Activated CD4-positive, alpha-beta T cell treated with anti-CD3 and anti-CD28 coated beads for 1 hour (primary cell): ENCODE measurements around the gene EAPP.
"Not testable (repeated sequence)": the region's sequence is repeated elsewhere in the genome, so short reads cannot be mapped to it uniquely, and the experiment has no call there.

Source experiments
- DNase-seq: peaks from one replicate; pipeline ENCODE4 v3.0.0-alpha.2; 2020

The EAPP gene

GRCh38 chr14:34539407-34540180 lies at the start of gene EAPP:
Gene EAPP, minus strand, starts transcription at chr14:34539701. Its CDS starts 73 bp downstream, at chr14:34539628.
- peak; percentile 89 for DNase-seq

DNA sequence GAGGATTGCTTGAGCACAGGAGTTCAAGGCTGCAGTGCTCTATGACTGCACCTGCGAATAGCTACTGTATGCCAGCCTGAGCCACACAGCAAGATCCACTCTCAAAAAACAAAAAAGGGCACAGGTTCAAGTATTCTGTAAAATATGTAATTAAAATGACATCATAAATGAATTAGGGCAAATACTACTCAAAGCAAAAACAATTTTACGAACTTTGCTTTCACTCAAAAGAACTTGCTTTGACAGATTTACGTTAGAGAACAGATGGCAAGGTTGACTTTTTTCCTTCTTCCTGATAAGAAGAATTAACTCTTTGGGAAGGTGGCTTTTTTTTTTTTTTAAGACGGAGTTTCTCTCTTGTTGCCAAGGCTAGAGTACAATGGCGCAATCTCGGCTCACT lies 44.0 kb upstream of the EAPP start:
- DNase-seq: no peak

DNA sequence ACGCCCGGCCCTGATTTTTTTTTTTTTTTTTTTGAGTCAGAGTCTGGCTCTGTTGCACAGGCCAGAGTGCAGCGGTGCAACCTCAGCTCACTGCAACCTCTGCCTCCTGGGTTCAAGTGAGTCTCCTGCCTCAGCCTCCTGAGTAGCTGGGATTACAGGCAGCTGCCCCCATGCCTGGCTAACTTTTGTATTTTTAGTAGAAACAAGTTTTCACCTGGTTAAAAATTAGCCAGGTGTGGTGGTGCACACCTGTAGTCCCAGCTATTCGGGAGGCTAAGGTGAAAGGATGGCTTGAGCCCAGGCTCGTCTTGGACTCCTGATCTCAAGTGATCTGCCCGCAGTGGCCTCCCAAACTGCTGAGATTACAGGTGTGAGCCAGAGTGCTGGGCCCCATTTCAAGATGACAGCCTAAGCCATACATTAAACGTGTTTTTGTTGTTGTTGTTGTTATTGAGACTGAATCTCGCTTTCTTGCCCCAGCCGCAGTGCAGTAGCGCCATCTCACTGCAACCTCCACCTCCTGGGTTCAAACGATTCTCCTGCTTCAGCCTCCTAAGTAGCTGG lies 42.7 kb upstream of the EAPP start:
- no peak for DNase-seq

DNA sequence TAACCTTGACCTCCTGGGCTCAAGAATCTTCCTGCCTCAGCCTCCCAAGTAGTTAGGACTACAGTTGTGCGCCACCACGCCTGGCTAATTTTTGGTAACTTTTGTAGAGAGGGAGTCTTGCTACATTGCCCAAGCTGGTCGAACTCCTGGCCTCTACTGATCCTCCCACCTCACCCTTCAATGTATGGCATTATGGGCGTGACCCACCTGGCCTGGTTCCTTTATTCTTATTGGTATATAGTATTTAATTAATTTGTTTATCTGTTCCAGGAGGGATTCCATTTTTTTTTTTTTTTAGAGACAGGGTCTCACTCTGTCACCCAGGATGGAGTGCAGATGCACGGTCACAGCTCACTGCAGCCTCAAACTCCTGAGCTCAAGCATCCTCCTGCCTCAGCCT lies 40.9 kb upstream of the EAPP start:
- DNase-seq: no peak

GRCh38 chr14:34571771-34572170 lies 32.3 kb upstream of the EAPP start:
- DNase-seq: no peak

GRCh38 chr14:34569750-34570149 lies 30.2 kb upstream of the EAPP start:
- DNase-seq: no peak

DNA sequence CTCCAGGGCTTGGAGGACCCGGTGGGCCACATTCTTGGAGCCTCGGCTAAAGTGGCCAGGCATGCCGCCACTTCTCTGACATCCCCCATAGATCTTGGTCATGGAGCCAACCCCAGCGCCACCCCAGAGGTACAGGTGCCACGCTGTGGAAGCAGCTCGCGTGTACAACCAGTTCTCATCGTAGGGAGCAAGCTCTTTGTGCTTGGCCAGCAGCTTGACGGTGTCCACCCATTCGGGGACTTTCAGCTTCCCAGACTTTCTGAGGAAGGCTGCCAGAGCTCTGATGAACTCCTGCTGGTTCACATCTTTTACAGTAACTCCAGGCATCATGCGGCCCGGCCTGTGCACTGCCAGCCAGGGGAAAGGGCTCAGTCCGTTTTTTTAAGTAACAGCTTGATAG lies 29.3 kb upstream of the EAPP start:
- no peak for DNase-seq

- no peak for DNase-seq
Observed at GRCh38 chr14:34562776-34563150, 23.3 kb upstream of the EAPP start.

DNA sequence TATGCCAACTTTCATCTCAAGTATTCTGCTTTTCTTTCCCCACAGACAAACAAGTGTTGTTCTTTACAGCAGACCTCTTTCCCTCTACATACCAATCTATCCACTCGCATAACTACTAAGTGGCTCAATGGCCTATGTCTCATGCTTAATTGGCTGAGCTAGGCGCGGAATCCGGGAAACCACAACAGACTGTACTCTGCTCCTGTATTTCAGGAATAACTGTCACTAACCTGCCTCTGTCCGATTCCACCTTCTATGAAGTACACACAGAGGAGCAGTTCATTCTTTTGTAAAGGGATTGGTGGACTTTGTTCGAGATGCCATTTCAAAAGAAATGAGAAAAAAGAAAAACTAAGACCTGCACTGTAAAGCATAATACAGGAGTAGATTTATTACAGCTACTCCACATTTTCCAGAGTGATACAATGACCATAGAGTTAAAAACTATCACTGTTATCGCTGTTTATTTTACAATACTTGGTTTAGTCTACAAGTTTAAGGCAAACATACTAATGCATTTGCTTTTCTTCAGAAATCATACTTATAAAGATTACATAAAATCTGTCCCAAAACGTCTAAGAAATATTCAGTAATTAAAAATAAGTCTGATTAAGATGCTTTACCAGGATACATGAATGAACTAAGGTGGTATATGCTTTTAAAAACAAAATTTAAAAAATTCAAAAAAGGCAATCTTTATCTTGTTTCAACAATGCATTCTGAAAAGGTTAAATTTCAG lies 22.7 kb upstream of the EAPP start:
- DNase-seq: not testable (repeated sequence)

GRCh38 chr14:34556498-34556829 lies 17.0 kb upstream of the EAPP start:
- not testable (repeated sequence) for DNase-seq

DNA sequence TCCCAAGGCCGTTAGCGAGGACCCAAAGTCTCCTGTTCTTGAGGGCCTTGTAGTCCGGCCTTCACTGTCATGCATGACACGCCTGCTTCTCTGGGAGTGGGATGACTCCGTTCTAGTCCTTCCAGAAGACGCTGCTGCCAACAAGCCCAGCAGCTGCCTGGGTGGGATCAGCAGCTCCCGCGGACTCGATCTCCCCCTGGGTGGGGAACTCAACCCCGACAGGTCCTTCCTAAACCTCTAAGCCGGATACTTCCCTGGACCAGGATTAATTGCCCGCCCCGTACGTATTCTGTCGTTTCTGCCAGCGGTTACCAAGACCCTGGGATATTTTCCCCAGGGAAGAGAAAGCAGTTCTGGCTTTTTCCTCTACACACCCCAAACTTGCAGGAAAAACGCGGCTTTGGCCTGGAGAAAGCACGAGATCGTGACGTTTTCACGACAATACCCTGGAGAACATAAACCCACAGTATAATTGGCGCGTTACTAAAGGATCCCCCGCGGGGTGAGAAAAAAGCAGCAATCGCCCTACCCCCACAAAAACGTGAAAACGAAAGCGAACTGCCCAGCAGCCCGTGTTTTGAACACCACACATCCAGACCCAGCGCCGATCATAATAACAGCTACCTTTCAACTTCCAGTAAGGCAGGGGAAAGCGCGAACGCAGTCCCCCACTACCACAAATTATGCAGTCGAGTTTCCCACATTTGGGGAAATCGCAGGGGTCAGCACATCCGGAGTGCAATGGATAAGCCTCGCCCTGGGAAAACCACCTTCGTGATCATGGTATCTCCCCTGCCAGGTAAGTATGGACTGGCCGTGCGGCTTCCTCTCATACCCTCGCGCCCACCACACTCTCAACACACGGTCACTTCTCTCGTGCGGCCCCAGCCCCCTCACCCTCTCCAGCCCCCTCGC lies 16.3 kb upstream of the EAPP start:
- DNase-seq: not testable (repeated sequence)

DNA sequence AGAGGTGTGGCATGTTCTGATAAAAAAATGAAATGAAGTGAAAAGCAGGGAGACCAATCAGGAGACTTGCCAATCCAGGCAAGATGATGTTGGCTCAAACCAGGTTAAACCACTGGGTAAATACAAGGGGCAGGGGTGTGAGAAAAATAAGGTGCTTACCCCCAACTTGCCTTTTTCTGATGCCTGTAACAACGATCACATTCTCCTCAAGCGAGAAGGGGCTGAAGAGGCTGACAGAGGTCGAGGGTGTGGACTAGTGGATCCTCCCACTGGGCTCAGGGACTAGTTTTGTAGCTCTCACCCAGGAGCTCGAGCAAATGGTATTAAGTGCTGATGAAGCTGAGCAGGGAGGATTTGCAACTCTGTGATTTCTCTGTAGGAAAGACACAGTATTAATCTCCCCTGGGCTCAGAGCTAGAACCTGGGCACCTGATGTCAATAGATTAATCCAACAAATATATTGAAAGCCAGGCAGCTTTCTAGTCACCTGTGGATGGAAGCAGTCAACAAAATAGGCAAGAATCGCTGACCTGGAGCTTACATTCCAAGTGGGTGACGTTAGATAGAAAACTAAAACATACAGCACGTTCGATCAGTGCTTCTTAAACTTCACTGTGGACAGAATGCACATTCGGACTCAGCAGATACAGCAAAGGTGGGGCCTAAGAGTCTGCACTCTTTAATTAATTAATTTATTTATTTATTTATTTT lies 15.2 kb upstream of the EAPP start:
- DNase-seq: no peak

DNA sequence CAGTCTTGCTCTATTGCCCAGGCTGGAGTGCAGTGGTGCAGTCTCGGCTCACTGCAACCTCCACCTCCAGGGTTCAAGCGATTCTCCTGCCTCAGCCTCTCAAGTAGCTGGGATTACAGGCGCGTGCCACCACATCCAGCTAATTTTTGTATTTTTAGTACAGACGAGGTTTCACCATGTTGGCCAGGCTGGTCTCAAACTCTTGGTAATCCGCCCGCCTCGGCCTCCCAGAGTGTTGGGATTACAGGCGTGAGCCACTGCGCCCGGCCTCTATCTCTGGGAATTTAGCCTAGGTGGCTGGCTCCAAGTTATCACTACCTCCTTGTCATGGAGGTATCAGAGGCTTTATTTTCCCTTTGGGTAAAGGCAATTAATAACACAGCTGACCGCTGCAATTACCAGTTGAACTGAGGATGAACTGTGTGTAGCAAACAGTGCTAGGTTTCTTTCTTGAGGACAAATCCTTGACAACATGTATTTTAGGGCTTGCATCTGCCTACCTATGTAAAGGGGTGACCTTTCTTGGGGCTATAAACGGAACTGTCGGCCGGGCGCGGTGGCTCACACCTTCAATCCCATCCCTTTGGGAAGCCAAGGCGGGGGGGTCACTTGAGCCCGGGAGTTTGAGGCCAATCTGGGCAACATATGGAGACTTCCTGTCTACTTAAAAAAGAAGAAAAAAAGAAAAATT lies 9.9 kb upstream of the EAPP start:
- not testable (repeated sequence) for DNase-seq

DNA sequence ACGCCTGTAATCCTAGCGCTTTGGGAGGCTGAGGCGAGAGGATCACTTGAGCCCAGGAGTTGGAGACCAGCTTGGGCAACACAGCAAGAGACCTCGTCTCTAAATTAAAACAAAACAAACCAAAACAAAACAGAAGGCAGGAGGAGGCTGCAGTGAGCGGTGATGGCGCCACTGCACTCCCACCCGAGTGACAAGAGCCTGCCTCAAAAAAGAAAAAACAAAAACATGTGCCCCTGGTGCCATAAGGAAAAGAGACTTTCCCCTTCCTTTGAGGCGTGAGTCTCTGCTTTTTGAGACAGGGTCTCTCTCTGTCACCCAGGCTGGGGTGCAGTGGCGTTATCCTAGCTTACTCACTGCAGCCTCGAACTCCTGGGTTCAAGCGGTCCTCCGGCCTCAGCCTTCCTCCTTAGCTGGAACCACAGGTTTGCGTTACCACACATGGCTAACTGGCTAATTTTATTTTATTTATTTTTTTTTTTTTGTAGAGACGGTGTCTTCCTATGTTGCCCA lies 9.0 kb upstream of the EAPP start:
- no peak for DNase-seq

DNA sequence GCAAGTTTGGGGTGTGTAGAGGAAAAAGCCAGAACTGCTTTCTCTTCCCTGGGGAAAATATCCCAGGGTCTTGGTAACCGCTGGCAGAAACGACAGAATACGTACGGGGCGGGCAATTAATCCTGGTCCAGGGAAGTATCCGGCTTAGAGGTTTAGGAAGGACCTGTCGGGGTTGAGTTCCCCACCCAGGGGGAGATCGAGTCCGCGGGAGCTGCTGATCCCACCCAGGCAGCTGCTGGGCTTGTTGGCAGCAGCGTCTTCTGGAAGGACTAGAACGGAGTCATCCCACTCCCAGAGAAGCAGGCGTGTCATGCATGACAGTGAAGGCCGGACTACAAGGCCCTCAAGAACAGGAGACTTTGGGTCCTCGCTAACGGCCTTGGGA lies 7.6 kb upstream of the EAPP start:
- not testable (repeated sequence) for DNase-seq

DNA sequence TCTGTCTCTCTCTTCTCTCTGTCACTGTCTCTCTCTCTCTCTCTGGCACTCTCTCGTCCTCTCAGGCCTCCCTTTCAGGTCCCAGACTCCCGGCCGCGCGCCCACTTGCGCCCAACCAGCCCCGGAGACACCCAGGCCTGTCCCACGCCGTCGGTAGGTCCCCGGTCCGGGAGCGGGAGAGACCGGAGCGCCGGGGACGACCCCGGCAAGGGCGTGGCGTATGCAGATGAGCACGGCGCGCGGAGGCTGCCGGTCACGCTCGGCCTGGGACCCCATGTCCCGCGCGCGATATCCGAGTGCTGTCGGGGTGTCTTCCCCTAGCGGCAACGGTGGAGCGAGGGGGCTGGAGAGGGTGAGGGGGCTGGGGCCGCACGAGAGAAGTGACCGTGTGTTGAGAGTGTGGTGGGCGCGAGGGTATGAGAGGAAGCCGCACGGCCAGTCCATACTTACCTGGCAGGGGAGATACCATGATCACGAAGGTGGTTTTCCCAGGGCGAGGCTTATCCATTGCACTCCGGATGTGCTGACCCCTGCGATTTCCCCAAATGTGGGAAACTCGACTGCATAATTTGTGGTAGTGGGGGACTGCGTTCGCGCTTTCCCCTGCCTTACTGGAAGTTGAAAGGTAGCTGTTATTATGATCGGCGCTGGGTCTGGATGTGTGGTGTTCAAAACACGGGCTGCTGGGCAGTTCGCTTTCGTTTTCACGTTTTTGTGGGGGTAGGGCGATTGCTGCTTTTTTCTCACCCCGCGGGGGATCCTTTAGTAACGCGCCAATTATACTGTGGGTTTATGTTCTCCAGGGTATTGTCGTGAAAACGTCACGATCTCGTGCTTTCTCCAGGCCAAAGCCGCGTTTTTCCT lies 7.0 kb upstream of the EAPP start:
- DNase-seq: not testable (repeated sequence)

DNA sequence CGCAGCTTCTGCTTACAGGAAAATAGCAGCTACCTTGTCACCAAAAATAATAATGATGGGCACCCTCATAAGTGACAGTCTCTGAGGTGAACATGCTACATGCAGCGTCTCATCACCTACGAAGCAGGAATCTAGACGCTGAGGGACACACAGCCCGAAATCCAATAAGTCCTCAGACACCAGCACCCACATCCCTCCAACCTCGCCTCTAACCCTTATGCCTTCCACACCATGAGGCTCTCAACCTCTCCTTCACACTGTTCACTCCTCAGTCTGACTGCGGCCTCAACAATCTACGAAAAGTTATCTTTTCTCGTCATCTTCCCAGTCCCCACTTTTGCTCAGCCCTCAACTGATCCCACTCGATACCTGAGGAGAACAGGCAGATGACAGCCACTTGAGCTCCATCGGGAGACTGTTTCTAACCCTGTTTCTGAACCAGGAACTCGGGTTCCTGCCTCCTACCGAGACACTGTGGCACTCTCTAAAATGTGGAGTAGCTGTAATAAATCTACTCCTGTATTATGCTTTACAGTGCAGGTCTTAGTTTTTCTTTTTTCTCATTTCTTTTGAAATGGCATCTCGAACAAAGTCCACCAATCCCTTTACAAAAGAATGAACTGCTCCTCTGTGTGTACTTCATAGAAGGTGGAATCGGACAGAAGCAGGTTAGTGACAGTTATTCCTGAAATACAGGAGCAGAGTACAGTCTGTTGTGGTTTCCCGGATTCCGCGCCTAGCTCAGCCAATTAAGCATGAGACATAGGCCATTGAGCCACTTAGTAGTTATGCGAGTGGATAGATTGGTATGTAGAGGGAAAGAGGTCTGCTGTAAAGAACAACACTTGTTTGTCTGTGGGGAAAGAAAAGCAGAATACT lies 919 bp upstream of the EAPP start:
- not testable (repeated sequence) for DNase-seq

- DNase-seq: no peak
Observed at GRCh38 chr14:34538871-34539406, 562 bp downstream of the EAPP start.

DNA sequence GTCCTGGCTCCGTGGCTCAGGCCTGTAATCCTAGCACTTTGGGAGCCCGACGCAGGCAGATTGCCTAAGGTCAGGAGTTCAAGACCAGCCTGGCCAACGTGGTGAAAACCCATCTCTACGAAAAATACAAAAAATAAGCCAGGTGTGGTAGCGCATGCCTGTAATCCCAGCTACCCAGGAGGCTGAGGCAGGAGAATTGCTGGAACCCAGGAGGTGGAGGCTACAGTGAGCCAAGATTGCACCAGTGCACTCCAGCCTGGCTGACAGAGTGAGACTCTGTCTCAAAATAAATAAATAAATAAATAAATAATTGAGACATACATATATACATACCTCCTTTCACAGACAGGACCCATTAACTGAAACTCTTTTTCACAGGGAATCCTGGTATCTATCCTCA lies 1.4 kb downstream of the EAPP start:
- not testable (repeated sequence) for DNase-seq
